ENCODE measurements around the gene ANKRD24. TPM values are rescaled to one million over a fixed set of nuclear protein-coding genes. Genes with fewer than 3 reads are reported as not detected.
"Not testable (repeated sequence)": the region's sequence is repeated elsewhere in the genome, so short reads cannot be mapped to it uniquely, and the experiment has no call there.

ANKRD24 gene
- polyA plus RNA-seq, 3 donors, result 0.07 to 0.79 TPM; not detected in 1

- H3K36me3 Mint-ChIP-seq, result no peaks in the 10 kb centered on the region
- Histone ChIP-seq H3K4me3 (replicated peaks in 1 of 3; ENCODE audit: low read depth in 2 of 3, low read length in 3 of 3) (no peak overlapping the region), H3K36me3 (replicated peaks in 1 of 2; ENCODE audit: control insufficient read depth in 1 of 2, insufficient read depth in 2 of 2, low read length in 2 of 2) (no peaks in the 10 kb centered on the region), H3K27ac (ENCODE audit: low read depth in 1 of 2, low read length in 2 of 2) (no peak overlapping the region), H3K4me2 (replicated peaks; ENCODE audit: extremely low read depth, low read length, poor library complexity, severe bottlenecking) (no peak overlapping the region), H3K9ac (ENCODE audit: insufficient read depth, low read length, poor library complexity, severe bottlenecking) (no peak overlapping the region), H2AFZ (ENCODE audit: insufficient read depth, low read depth, low read length, poor library complexity, severe bottlenecking) (no peak overlapping the region), H3K9me3 (replicated peaks in 1 of 2; ENCODE audit: control insufficient read depth in 1 of 2, insufficient read depth in 1 of 2, low read length in 2 of 2) (no peaks in the 10 kb centered on the region), H3K27me3 (ENCODE audit: control insufficient read depth in 2 of 2, insufficient read depth in 2 of 2, low read length in 2 of 2) (no peaks in the 10 kb centered on the region), H4K20me1 (ENCODE audit: insufficient read depth, low read length) (no peaks in the 10 kb centered on the region), H3K79me2 (ENCODE audit: insufficient read depth, low read length) (no peaks in the 10 kb centered on the region), H3K4me1 (ENCODE audit: control insufficient read depth in 1 of 2, insufficient read depth in 2 of 2, low read length in 2 of 2) (no peaks in the 10 kb centered on the region)
- intact Hi-C loops (cut with micrococcal nuclease), result no loop called here
- no peak overlapping the region for H3K27ac Mint-ChIP-seq
- 85% methylated on average over 18 of the region's 21 CpGs for WGBS (ENCODE audit: insufficient coverage)
- peaks cover 3% of the 10 kb centered on the region for H3K4me1 Mint-ChIP-seq
- no peak overlapping the region for H3K4me3 Mint-ChIP-seq
- H3K9me3 Mint-ChIP-seq, result peaks cover 0 to 2% (median 0%) of the 10 kb centered on the region in 7 donors
- no peak for TF ChIP-seq CTCF (IDR thresholded peaks at IDR 0.05)
- peaks cover 3 to 22% (median 7%) of the 10 kb centered on the region in 3 donors for H3K27me3 Mint-ChIP-seq (ENCODE audit: low read depth in 3 of 3)
- no peak for DNase-seq
Measured at GRCh38 chr19:4154571-4155312, 27.7 kb upstream of the ANKRD24 start.

GRCh38 chr19:4157164-4157563 lies 25.3 kb upstream of the ANKRD24 start:
- Mint-ChIP-seq H3K27me3 (ENCODE audit: low read depth in 3 of 3) (peaks cover 6 to 16% (median 7%) of the 10 kb centered on the region in 3 donors), H3K9me3 (no peaks in the 10 kb centered on the region), H3K27ac (peak overlapping the region in 1 of 7 donors; percentile 8), H3K4me3 (no peak overlapping the region), H3K4me1 (peaks cover 3% of the 10 kb centered on the region), H3K36me3 (no peaks in the 10 kb centered on the region)
- no peak overlapping the region for H3K9ac ChIP-seq (ENCODE audit: insufficient read depth, low read length, poor library complexity, severe bottlenecking)
- H3K27ac ChIP-seq (ENCODE audit: low read depth in 1 of 2, low read length in 2 of 2), result no peak overlapping the region
- H3K36me3 ChIP-seq (replicated peaks in 1 of 2; ENCODE audit: control insufficient read depth in 1 of 2, insufficient read depth in 2 of 2, low read length in 2 of 2), result no peaks in the 10 kb centered on the region
- no peak overlapping the region for H2AFZ ChIP-seq (ENCODE audit: insufficient read depth, low read depth, low read length, poor library complexity, severe bottlenecking)
- H3K4me2 ChIP-seq (replicated peaks; ENCODE audit: extremely low read depth, low read length, poor library complexity, severe bottlenecking), result no peak overlapping the region
- no peak for DNase-seq
- no peaks in the 10 kb centered on the region for H3K9me3 ChIP-seq (replicated peaks in 1 of 2; ENCODE audit: control insufficient read depth in 1 of 2, insufficient read depth in 1 of 2, low read length in 2 of 2)
- WGBS (ENCODE audit: insufficient coverage), result 80% methylated on average over 6 of the region's 6 CpGs
- H3K27me3 ChIP-seq (ENCODE audit: control insufficient read depth in 2 of 2, insufficient read depth in 2 of 2, low read length in 2 of 2), result no peaks in the 10 kb centered on the region
- no peak for TF ChIP-seq CTCF (IDR thresholded peaks at IDR 0.05)
- no peak overlapping the region for H3K4me3 ChIP-seq (replicated peaks in 1 of 3; ENCODE audit: low read depth in 2 of 3, low read length in 3 of 3)
- H3K4me1 ChIP-seq (ENCODE audit: control insufficient read depth in 1 of 2, insufficient read depth in 2 of 2, low read length in 2 of 2), result no peaks in the 10 kb centered on the region
- H4K20me1 ChIP-seq (ENCODE audit: insufficient read depth, low read length), result no peaks in the 10 kb centered on the region
- intact Hi-C loops (cut with micrococcal nuclease), result no loop called here
- H3K79me2 ChIP-seq (ENCODE audit: insufficient read depth, low read length), result no peaks in the 10 kb centered on the region

- H3K4me2 ChIP-seq (replicated peaks; ENCODE audit: extremely low read depth, low read length, poor library complexity, severe bottlenecking); H3K27me3 ChIP-seq (ENCODE audit: control insufficient read depth in 2 of 2, insufficient read depth in 2 of 2, low read length in 2 of 2); H3K4me3 ChIP-seq (replicated peaks in 1 of 3; ENCODE audit: low read depth in 2 of 3, low read length in 3 of 3); H3K9me3 ChIP-seq (replicated peaks in 1 of 2; ENCODE audit: control insufficient read depth in 1 of 2, insufficient read depth in 1 of 2, low read length in 2 of 2); DNase-seq; H2AFZ ChIP-seq (ENCODE audit: insufficient read depth, low read depth, low read length, poor library complexity, severe bottlenecking); H3K4me1 Mint-ChIP-seq; H3K9ac ChIP-seq (ENCODE audit: insufficient read depth, low read length, poor library complexity, severe bottlenecking); H3K27ac Mint-ChIP-seq; H3K36me3 ChIP-seq (replicated peaks in 1 of 2; ENCODE audit: control insufficient read depth in 1 of 2, insufficient read depth in 2 of 2, low read length in 2 of 2); H3K27ac ChIP-seq (ENCODE audit: low read depth in 1 of 2, low read length in 2 of 2); intact Hi-C loops (cut with micrococcal nuclease); H3K36me3 Mint-ChIP-seq; H3K9me3 Mint-ChIP-seq; H3K4me1 ChIP-seq (ENCODE audit: control insufficient read depth in 1 of 2, insufficient read depth in 2 of 2, low read length in 2 of 2); H4K20me1 ChIP-seq (ENCODE audit: insufficient read depth, low read length); H3K4me3 Mint-ChIP-seq; H3K79me2 ChIP-seq (ENCODE audit: insufficient read depth, low read length): not testable (repeated sequence)
- H3K27me3 Mint-ChIP-seq (ENCODE audit: low read depth in 3 of 3), result peaks cover 5 to 14% (median 9%) of the 10 kb centered on the region in 3 donors
- WGBS (ENCODE audit: insufficient coverage), result 84% methylated on average over 5 of the region's 8 CpGs
Measured at GRCh38 chr19:4157971-4158370, 24.5 kb upstream of the ANKRD24 start.

All from CD14-positive monocyte (primary cell).